GM23338 (cell line): ENCODE results near the gene VAT1. TPM values are rescaled to one million over a fixed set of nuclear protein-coding genes. Genes with fewer than 3 reads are reported as not detected.
"Not testable (repeated sequence)": the region's sequence is repeated elsewhere in the genome, so short reads cannot be mapped to it uniquely, and the experiment has no call there.

Source experiments
- ATAC-seq: fragments of 200-7000 bp; cut with Tn5 transposase; 3 replicates; pipeline ENCODE4 v1.9.1; 2020
- DNase-seq: peaks from one replicate; pipeline ENCODE4 v3.0.0-alpha.2; 2015; ENCODE audit warnings: low spot score
- H2AFZ ChIP-seq: fragments of 200-600 bp; sonication (generic); 2 replicates; pipeline ENCODE4 v1.8.0; 2016; ENCODE audit warnings: antibody characterized with exemption, mild to moderate bottlenecking, moderate library complexity
- H3F3A ChIP-seq: fragments of 200-600 bp; sonication (generic); replicated peaks from 2 replicates; pipeline ENCODE4 v1.8.0; 2017; ENCODE audit warnings: antibody characterized with exemption, mixed run types, low read depth
- H3K27ac ChIP-seq: fragments of 200-600 bp; sonication (generic); 2 replicates; pipeline ENCODE4 v1.6.1; 2016; ENCODE audit warnings: low read depth
- H3K27me3 ChIP-seq: fragments of 200-600 bp; sonication (generic); 2 replicates; pipeline ENCODE4 v1.8.0; 2016; ENCODE audit warnings: mild to moderate bottlenecking, mixed run types, moderate library complexity; ENCODE audit not compliant: insufficient read depth
- H3K36me3 ChIP-seq: fragments of 200-600 bp; sonication (generic); 2 replicates; pipeline ENCODE4 v1.8.0; 2016; ENCODE audit warnings: mild to moderate bottlenecking; ENCODE audit not compliant: insufficient read depth
- H3K4me1 ChIP-seq: fragments of 200-600 bp; sonication (generic); 2 replicates; pipeline ENCODE4 v1.8.0; 2016; ENCODE audit warnings: mild to moderate bottlenecking, moderate library complexity; ENCODE audit not compliant: insufficient read depth
- H3K4me2 ChIP-seq: fragments of 200-600 bp; sonication (generic); 2 replicates; pipeline ENCODE4 v1.7.1; 2017; ENCODE audit warnings: mixed run types
- H3K4me3 ChIP-seq: fragments of 200-600 bp; sonication (generic); 2 replicates; pipeline ENCODE4 v1.6.1; 2016; ENCODE audit warnings: mixed run types
- H3K79me2 ChIP-seq: fragments of 200-600 bp; sonication (generic); replicated peaks from 2 replicates; pipeline ENCODE4 v1.8.0; 2017; ENCODE audit warnings: mild to moderate bottlenecking; ENCODE audit not compliant: insufficient read depth
- H3K9me2 ChIP-seq: fragments of 200-600 bp; sonication (generic); 2 replicates; pipeline ENCODE4 v1.8.0; 2017; ENCODE audit not compliant: insufficient read depth
- H4K20me1 ChIP-seq: fragments of 200-600 bp; sonication (generic); replicated peaks from 2 replicates; pipeline ENCODE4 v1.8.0; 2017; ENCODE audit warnings: mild to moderate bottlenecking; ENCODE audit not compliant: insufficient read depth
- H3K27ac Mint-ChIP-seq: 2 replicates; pipeline ENCODE4 v1.8.0; 2020; ENCODE audit warnings: inconsistent platforms, mild to moderate bottlenecking, moderate library complexity, mixed read lengths
- H3K27me3 Mint-ChIP-seq: 3 replicates; pipeline ENCODE4 v1.8.0; 2022; ENCODE audit warnings: low read depth, mild to moderate bottlenecking, moderate library complexity, mixed read lengths, inconsistent platforms; ENCODE audit not compliant: insufficient read depth, poor library complexity
- H3K36me3 Mint-ChIP-seq: 3 replicates; pipeline ENCODE4 v1.8.0; 2021; ENCODE audit warnings: low read depth, mild to moderate bottlenecking, inconsistent platforms, moderate library complexity, mixed read lengths
- H3K4me1 Mint-ChIP-seq: 3 replicates; pipeline ENCODE4 v1.8.0; 2020; ENCODE audit warnings: mild to moderate bottlenecking, inconsistent platforms, mixed read lengths
- H3K4me3 Mint-ChIP-seq: 3 replicates; pipeline ENCODE4 v1.8.0; 2021; ENCODE audit warnings: moderate library complexity, mild to moderate bottlenecking, inconsistent platforms, mixed read lengths
- H3K9me3 Mint-ChIP-seq: 3 replicates; pipeline ENCODE4 v1.8.0; 2020; ENCODE audit warnings: moderate library complexity, mild to moderate bottlenecking, inconsistent platforms, mixed read lengths
- CREB1 ChIP-seq: fragments of 250-450 bp; sonication (Bioruptor Pico); IDR thresholded peaks from 2 replicates; pipeline ENCODE4 v1.5.0; 2020; ENCODE audit warnings: low read depth, mild to moderate bottlenecking, moderate library complexity
- CTCF ChIP-seq, 2 experiments: fragments of 200-600 bp in 1 of 2; sonication (generic) in 1 of 2; conservative IDR thresholded peaks; 2 replicates each; pipeline versions ENCODE4 v1.5.1 to v1.6.1; 2016 to 2017; ENCODE audit warnings: antibody characterized with exemption in 2 of 2, low read depth in 2 of 2, mild to moderate bottlenecking in 2 of 2, moderate library complexity in 1 of 2
- EZH2phosphoT487 ChIP-seq: fragments of 200-600 bp; sonication (generic); IDR thresholded peaks from one replicate; pipeline ENCODE4 v1.8.1; 2018; ENCODE audit warnings: antibody characterized with exemption; ENCODE audit not compliant: unreplicated experiment
- JUNB ChIP-seq: IDR thresholded peaks from one replicate; pipeline ENCODE4 v1.6.1; 2016; ENCODE audit warnings: antibody characterized with exemption; ENCODE audit not compliant: unreplicated experiment
- NANOG ChIP-seq: IDR thresholded peaks from 2 replicates; pipeline ENCODE4 v1.6.1; 2016; ENCODE audit warnings: antibody characterized with exemption, borderline replicate concordance
- POLR2AphosphoS5 ChIP-seq: IDR thresholded peaks from 2 replicates; pipeline ENCODE4 v1.6.1; 2016; ENCODE audit warnings: antibody characterized with exemption, low read depth
- REST ChIP-seq: IDR thresholded peaks from one replicate; pipeline ENCODE4 v1.6.1; 2018; ENCODE audit warnings: antibody characterized with exemption; ENCODE audit not compliant: unreplicated experiment
- ZNF114 ChIP-seq: fragments of 250-450 bp; sonication (Bioruptor Pico); IDR thresholded peaks from 2 replicates; pipeline ENCODE4 v1.5.0; 2020; ENCODE audit warnings: mild to moderate bottlenecking, moderate library complexity
- polyA plus RNA-seq: library from polyadenylated mRNA; unstranded; fragments of >200 nt; fragmentation: Nextera tagmentation; extraction: Ambion mirVana; gene quantifications from 2 replicates; pipeline ENCODE4 v1.2.1, GENCODE V29; 2016
- total RNA-seq: library from RNA; depleted of rRNA; stranded (reverse); fragments of >200 nt; shearing (Covaris generic); gene quantifications from 2 replicates; pipeline ENCODE4 v1.2.3, GENCODE V29; 2014

The VAT1 gene
- total and polyA plus RNA-seq, 2 experiments from 2014 or later = 233 to 300 TPM

GRCh38 chr17:43003542-43004172, 18.5 kb downstream of the VAT1 start (continued):
- TF ChIP-seq CTCF (conservative IDR thresholded peaks at IDR 0.05; ENCODE audit: low read depth in 2 of 2) (peak; percentile 13 to 22; a peak in 1 of 4 replicates), REST (no peak), EZH2phosphoT487 (no peak), NANOG (no peak), JUNB (no peak), CREB1 (no peak)

GRCh38 chr17:43000894-43001293, 21.3 kb downstream of the VAT1 start:
- 0 out of 3 replicates have a peak overlapping the region, but pooled peaks have one; percentile 23 for H3K4me3 Mint-ChIP-seq
- peaks cover 31% of the 10 kb centered on the region for H3K27me3 Mint-ChIP-seq
- H3K4me3 ChIP-seq, ATAC-seq, H3K27me3 ChIP-seq, H3K9me3 Mint-ChIP-seq, H3K9me2 ChIP-seq, H2AFZ ChIP-seq, H3K4me2 ChIP-seq, DNase-seq: not testable (repeated sequence)
- Histone ChIP-seq H3K27ac (peak overlapping the region; percentile 88), H3K4me1 (peaks cover 13% of the 10 kb centered on the region), H4K20me1 (peaks cover 37% of the 10 kb centered on the region), H3K79me2 (peaks cover 21% of the 10 kb centered on the region), H3F3A (peaks cover 69% of the 10 kb centered on the region), H3K36me3 (peaks cover 50% of the 10 kb centered on the region)
- peaks cover 66% of the 10 kb centered on the region for H3K36me3 Mint-ChIP-seq
- peak; percentile 26; the same call in 1 of the 2 replicates for TF ChIP-seq POLR2AphosphoS5
- peak overlapping the region; percentile 56; the same call in 1 of the 2 replicates for H3K27ac Mint-ChIP-seq
- peaks cover 17% of the 10 kb centered on the region for H3K4me1 Mint-ChIP-seq

- no peaks in the 10 kb centered on the region for H3K9me2 ChIP-seq
- H2AFZ ChIP-seq = no peak overlapping the region
- peak overlapping the region; percentile 99 for H3K4me2 ChIP-seq
- Mint-ChIP-seq H3K27ac (peak overlapping the region; percentile 99), H3K36me3 (peaks cover 61% of the 10 kb centered on the region), H3K9me3 (no peaks in the 10 kb centered on the region), H3K27me3 (peaks cover 28% of the 10 kb centered on the region), H3K4me1 (peaks cover 17% of the 10 kb centered on the region), H3K4me3 (peak overlapping the region; percentile 98)
- peaks cover 37% of the 10 kb centered on the region for H4K20me1 ChIP-seq
- peaks cover 56% of the 10 kb centered on the region for H3F3A ChIP-seq
- H3K36me3 ChIP-seq = peaks cover 50% of the 10 kb centered on the region
- H3K79me2 ChIP-seq = peaks cover 21% of the 10 kb centered on the region
- no peaks in the 10 kb centered on the region for H3K27me3 ChIP-seq
- peak overlapping the region; percentile 73 for H3K4me3 ChIP-seq
- H3K27ac ChIP-seq = peak overlapping the region; percentile 88
- no peak for DNase-seq
- ATAC-seq = no peak
- peaks cover 13% of the 10 kb centered on the region for H3K4me1 ChIP-seq
- TF ChIP-seq POLR2AphosphoS5 = no peak
- TF ChIP-seq ZNF114 (CRISPR knock-in tag) = no peak
These were observed 23.1 kb downstream of the VAT1 start for GRCh38 chr17:42999003-42999525.
